G401 (cell line): Measurements from ENCODE around the gene TMCO1. TPM values are rescaled to one million over a fixed set of nuclear protein-coding genes. Genes with fewer than 3 reads are reported as not detected.
"Not testable (repeated sequence)": the region's sequence is repeated elsewhere in the genome, so short reads cannot be mapped to it uniquely, and the experiment has no call there.

Experiments
- DNase-seq: peaks from one replicate; pipeline ENCODE4 v3.0.0-alpha.2; 2015; ENCODE audit warnings: low spot score
- in situ Hi-C: cut with HindIII; loops from 2 replicates; pipeline ENCODE4 v1.10.0; 2016; ENCODE audit warnings: low sequenced_read_pairs, mixed read lengths
- total RNA-seq: library from RNA; depleted of rRNA; stranded (reverse); fragments of >200 nt; shearing (Covaris generic); gene quantifications from 2 replicates; pipeline ENCODE4 v1.2.3, GENCODE V29; 2014; rRNA removed

The TMCO1 gene
- total RNA-seq, 1 experiment from 2014 or later: 70.2 TPM

DNA sequence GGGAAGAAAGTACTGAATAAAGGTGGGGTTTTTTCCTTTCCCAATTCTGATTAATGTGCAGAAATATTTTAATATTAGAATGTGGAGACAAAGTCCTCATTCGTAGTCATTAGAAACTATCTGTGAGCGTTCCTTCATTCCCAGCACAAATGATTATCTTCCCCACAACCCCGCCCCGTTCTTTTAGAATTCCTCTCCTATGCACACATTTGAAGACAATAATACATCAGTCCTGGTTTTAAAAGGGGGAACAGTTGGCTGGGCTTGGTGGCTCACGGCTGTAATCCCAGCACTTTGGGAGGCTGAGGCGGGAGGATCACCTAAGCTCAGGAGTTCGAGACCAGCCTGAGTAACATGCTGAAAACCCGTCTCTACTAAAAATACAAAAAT, 71.2 kb downstream of the TMCO1 start:
- peak; percentile 3 for DNase-seq
- in situ Hi-C loops: no loop called here

DNA sequence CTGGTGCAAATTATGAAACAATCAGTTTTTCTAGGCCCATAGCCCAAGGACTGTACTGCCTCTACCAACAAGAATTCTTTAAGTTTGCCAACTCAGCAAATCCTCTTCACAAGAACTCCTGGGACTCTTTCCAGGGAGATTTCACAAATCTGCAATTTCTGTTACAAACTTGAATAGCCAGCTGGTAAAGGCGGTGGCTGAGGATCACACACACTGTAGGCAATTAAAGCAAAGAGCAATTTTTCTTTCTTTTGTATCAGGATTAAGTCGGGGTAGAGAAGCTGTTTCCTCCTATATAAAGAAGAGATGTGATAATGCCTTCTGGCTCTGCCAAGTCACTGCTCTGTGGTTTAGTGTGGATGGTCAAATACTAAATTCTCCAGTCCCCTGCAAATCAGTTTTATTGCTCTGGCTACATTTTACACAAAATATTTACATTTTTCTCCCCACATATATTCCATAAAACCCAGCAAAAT, 72.0 kb downstream of the TMCO1 start:
- in situ Hi-C loops: no loop called here
- peak; percentile 47 for DNase-seq

DNA sequence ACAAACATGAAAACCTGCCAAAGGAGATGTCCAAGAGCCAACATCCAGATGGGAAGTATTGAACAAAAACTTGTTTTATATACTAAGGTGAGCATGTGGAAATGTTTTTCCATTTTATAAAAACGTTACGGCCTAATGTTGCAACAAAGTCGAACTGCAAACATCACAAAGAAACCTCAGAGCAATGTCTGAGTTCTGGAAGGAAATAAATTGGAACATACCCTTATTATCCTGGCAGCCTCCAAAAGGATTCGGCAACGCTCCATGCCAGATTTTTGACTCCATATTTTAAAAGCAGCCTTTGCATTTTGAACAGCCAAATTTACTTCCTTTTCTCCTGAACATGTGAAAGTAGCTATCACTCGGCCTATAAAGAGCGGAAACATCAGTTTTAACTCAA, 73.6 kb downstream of the TMCO1 start:
- in situ Hi-C loops: no loop called here
- no peak for DNase-seq

DNA sequence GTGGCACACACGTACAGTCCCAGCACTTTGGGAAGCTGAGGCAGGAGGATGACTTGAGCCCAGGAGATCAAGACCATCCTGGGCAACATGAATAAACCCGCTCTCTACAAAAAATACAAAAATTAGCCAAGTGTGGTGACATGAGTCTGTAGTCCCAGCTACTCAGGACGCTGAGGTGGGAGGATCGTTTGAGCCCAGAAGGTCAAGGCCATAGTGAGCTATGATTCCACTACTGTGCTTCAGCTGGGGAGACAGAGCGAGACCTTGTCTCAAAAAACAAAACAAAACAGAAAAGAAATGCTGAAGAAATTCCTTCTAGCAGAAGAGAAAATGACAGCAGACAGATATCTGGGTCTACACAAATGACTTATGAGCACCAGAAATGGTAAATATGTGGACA, 80.6 kb downstream of the TMCO1 start:
- in situ Hi-C loops: no loop called here
- DNase-seq: no peak

GRCh38 chr1:165686971-165687433, 81.7 kb downstream of the TMCO1 start:
- in situ Hi-C loops: no loop called here

GRCh38 chr1:165686121-165686970, 82.3 kb downstream of the TMCO1 start:
- in situ Hi-C loops: no loop called here
- DNase-seq: no peak

More at GRCh38 chr1:165686971-165687433, 81.7 kb downstream of the TMCO1 start:
- no peak for DNase-seq

GRCh38 chr1:165683848-165684485, 84.7 kb downstream of the TMCO1 start:
- in situ Hi-C loops: no loop called here
- no peak for DNase-seq

DNA sequence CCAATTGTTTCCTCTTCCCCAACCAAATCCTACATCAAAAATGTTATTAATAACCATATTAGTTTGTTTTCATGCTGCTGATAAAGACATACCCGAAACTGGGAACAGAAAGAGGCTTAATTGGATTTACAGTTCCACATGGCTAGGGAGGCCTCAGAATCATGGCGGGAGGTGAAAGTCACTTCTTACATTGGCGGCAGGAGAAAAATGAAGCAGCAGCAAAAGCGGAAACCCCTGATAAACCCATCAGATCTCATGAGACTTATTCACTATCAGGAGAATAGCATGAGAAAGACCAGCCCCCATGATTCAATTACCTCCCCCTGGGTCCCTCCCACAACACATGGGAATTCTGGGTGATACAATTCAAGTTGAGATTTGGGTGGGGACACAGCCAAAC, 87.9 kb downstream of the TMCO1 start:
- in situ Hi-C loops, DNase-seq: not testable (repeated sequence)

DNA sequence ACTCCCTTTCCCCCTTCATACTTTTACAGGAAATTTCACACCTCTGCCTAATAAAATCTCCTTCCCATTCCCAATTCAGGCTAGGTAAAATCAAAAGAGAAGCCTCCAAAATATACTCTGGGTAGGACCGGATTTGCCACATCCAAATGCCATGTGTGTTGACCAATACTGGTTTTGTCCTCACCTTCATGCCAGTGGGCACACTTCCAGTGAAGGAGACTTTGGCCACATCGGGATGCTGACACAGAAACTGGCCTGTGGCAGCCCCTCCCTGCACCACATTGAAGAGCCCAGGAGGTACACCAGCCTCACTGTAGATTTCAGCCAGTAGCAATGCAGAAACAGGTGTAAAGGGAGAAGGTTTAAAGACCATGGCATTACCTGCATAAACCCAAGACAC, 88.4 kb downstream of the TMCO1 start:
- in situ Hi-C loops: no loop called here
- no peak for DNase-seq

DNA sequence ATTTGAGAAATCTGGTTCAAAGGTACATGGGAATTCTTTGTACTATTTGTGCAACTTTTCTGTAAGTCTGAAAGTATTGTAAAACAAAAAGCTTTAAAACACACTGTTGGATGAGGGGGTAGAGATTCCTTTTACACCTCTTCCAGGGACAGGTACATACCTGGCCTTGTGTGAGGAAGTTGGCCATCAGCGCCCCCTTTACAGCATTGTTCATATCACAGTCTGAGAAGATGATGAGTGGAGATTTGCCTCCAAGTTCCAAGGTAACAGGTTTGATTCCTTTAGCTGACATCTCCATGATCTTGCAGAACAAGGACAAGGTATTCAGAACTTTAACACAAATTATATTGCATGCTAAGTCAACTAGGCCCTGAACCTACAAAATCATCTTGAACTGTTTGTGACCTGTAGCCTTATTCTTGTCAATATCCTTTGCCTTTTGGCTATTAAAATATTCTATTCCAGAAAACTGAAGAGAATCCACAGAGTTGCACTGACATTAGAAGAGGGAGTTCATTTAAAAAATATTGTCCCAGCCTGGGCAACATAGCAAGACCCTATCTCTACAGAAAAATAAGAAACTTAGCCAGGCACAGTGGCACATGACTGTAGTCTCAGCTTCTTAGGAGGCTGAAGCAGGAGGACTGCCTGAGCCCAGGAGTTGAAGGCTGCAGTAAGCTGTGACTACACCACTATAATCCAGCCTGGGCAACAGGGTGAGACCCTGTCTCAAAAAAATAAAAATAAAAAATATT, 89.2 kb downstream of the TMCO1 start:
- no peak for DNase-seq
- in situ Hi-C loops: no loop called here

DNA sequence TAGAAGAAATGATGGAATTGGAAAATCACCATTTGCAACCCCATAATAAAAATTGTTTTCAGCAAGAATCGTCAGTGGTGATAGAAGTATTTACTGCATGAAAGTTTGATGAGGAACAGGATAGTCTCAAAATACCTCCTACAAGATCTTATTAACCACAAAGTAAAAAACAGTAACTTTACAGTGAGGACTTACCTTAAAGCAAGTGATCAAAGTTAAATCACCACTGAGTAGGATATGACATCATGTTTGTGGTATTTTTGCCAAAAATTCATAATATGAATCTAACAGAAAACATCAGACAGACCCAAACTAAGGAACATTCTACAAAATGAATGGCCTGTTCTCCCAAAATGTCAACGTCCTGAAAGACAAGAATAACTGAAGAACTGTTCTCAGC, 90.2 kb downstream of the TMCO1 start:
- no peak for DNase-seq
- in situ Hi-C loops: no loop called here

Other genes starting within 250 kb of the TMCO1 start
- gene LRRC52, start 224.9 kb downstream of the TMCO1 start, total RNA-seq: not detected in 2 replicates
- gene MGST3, start 137.6 kb downstream of the TMCO1 start, total RNA-seq: 66.1 and 86.1 TPM in 2 replicates
- 102 and 132 TPM in 2 replicates for gene ALDH9A1, start 70.3 kb downstream of the TMCO1 start, total RNA-seq
- 112 and 125 TPM in 2 replicates for gene UCK2, start 58.7 kb upstream of the TMCO1 start, total RNA-seq